NCI-H2029 treated with DMSO at 0.1 percent for 48 hours (cell line): ENCODE data around the gene PTPN13.

ENCODE experiments used
- DNase-seq: peaks from one replicate; lab custom pipeline; 2025; lab: John Stamatoyannopoulos, UW

Gene PTPN13

GRCh38 chr4:86593688-86594558 is at the start of gene PTPN13:
PTPN13 (plus strand) TSS chr4:86594315; CDS start chr4:86635257, 40,942 bp downstream.
- DNase-seq, result peak; percentile 75

- DNase-seq, result no peak
Observed at GRCh38 chr4:86547140-86547539, 47.0 kb upstream of the PTPN13 start.

GRCh38 chr4:86549163-86549788 is 44.8 kb upstream of the PTPN13 start:
- DNase-seq, result no peak

GRCh38 chr4:86551387-86551786 is 42.7 kb upstream of the PTPN13 start:
- DNase-seq, result no peak

GRCh38 chr4:86554646-86555045 is 39.5 kb upstream of the PTPN13 start:
- DNase-seq, result no peak

GRCh38 chr4:86556791-86557415 is 37.2 kb upstream of the PTPN13 start:
- DNase-seq, result no peak

- no peak for DNase-seq
Observed at GRCh38 chr4:86557526-86557925, 36.6 kb upstream of the PTPN13 start.

GRCh38 chr4:86558258-86558657 is 35.9 kb upstream of the PTPN13 start:
- DNase-seq, result no peak

GRCh38 chr4:86558797-86559196 is 35.3 kb upstream of the PTPN13 start:
- DNase-seq, result no peak

- DNase-seq, result no peak
Observed at GRCh38 chr4:86560447-86560846, 33.7 kb upstream of the PTPN13 start.

GRCh38 chr4:86561256-86561655 is 32.9 kb upstream of the PTPN13 start:
- DNase-seq, result no peak

- DNase-seq, result no peak
Observed at GRCh38 chr4:86563416-86563815, 30.7 kb upstream of the PTPN13 start.

- DNase-seq, result no peak
Observed at GRCh38 chr4:86564795-86565194, 29.3 kb upstream of the PTPN13 start.

GRCh38 chr4:86565651-86566050 is 28.5 kb upstream of the PTPN13 start:
- DNase-seq, result no peak

GRCh38 chr4:86569103-86569870 is 24.8 kb upstream of the PTPN13 start:
- no peak for DNase-seq

GRCh38 chr4:86579941-86580340 is 14.2 kb upstream of the PTPN13 start:
- DNase-seq, result no peak

- peak; percentile 56 for DNase-seq
Observed at GRCh38 chr4:86582410-86582809, 11.7 kb upstream of the PTPN13 start.

- DNase-seq, result no peak
Observed at GRCh38 chr4:86586160-86586572, 7.9 kb upstream of the PTPN13 start.

- no peak for DNase-seq
Observed at GRCh38 chr4:86586626-86587380, 7.3 kb upstream of the PTPN13 start.

GRCh38 chr4:86587381-86588140 is 6.6 kb upstream of the PTPN13 start:
- DNase-seq, result no peak
